Left lung (tissue), 10 donors: ENCODE measurements around the gene HES5. TPM values are rescaled to one million over a fixed set of nuclear protein-coding genes. Genes with fewer than 3 reads are reported as not detected.

Experiments
- ATAC-seq: fragments of 200-7000 bp; cut with Tn5 transposase; one replicate; pipeline ENCODE4 v1.9.1; 2020; ENCODE audit warnings: moderate library complexity
- DNase-seq, 4 donors: peaks; one replicate each; pipeline ENCODE4 v3.0.0-alpha.2; 2013 to 2020
- H3K27ac ChIP-seq, 2 donors: fragments of 200-600 bp; sonication (generic) in 1 of 2; one replicate each; pipeline versions ENCODE4 v1.5.0 to v1.8.0; 2020 to 2021
- H3K27me3 ChIP-seq, 2 donors: fragments of 200-600 bp; sonication (generic) in 1 of 2; one replicate each; pipeline versions ENCODE4 v1.5.0 to v1.8.0; 2020 to 2021
- H3K36me3 ChIP-seq, 2 donors: fragments of 200-600 bp; sonication (generic) in 1 of 2; one replicate each; pipeline versions ENCODE4 v1.5.0 to v1.8.0; 2020 to 2021
- H3K4me1 ChIP-seq, 2 donors: fragments of 200-600 bp; one replicate each; pipeline ENCODE4 v1.8.0; 2021
- H3K4me3 ChIP-seq, 2 donors: fragments of 200-600 bp; sonication (generic) in 1 of 2; one replicate each; pipeline versions ENCODE4 v1.5.0 to v1.8.0; 2020 to 2021; ENCODE audit warnings: mild to moderate bottlenecking in 1 of 2
- H3K9me3 ChIP-seq, 2 donors: fragments of 200-600 bp; sonication (generic) in 1 of 2; one replicate each; pipeline versions ENCODE4 v1.5.0 to v1.8.0; 2020 to 2021
- CTCF ChIP-seq, 2 donors: fragments of 200-600 bp; sonication (generic) in 1 of 2; IDR thresholded peaks; one replicate each; pipeline versions ENCODE4 v1.5.0 to v1.8.0; 2021; ENCODE audit warnings: antibody characterized with exemption in 2 of 2
- intact Hi-C, 2 donors: fragments of 100-400 bp; cut with DNase I; formaldehyde crosslinking; loops; one replicate each; pipeline versions ENCODE4 v1.11.2 to v1.14.2; 2022
- polyA plus RNA-seq, 6 donors: library from polyadenylated mRNA; unstranded; fragments of 120-200 nt; gene quantifications; one replicate each; pipeline ENCODE4 v1.2.1, GENCODE V29; 2013; ENCODE audit not compliant: insufficient read length in 6 of 6
- total RNA-seq, 2 donors: library from RNA; stranded (reverse); fragmentation: NEBNext Ultra II Directional; extraction: Animal tissue kit (Norgen Biotek cat#: 25700); gene quantifications; one replicate each; pipeline ENCODE4 v1.2.1, GENCODE V29; 2021
- donor health status: DM: no; HTN: yes; CAD: no.
- donor health status: DM: no; HTN: no; CAD: no.

HES5 gene
- total and polyA plus RNA-seq, 8 donors: 0.21 to 1.2 (median 0.65) TPM

GRCh38 chr1:2556678-2557481, 26.8 kb upstream of the HES5 start:
- no peak for TF ChIP-seq CTCF (IDR thresholded peaks at IDR 0.05)
- H3K27ac ChIP-seq: peak overlapping the region; percentile 94 to 98
- ATAC-seq (peak; percentile 49), DNase-seq (peak in 2 of 4 donors; percentile 62 to 86)
- intact Hi-C loops: no loop called here
- no peaks in the 10 kb centered on the region for H3K27me3 ChIP-seq
- H3K4me3 ChIP-seq: peak overlapping the region; percentile 68 to 77
- H3K36me3 ChIP-seq: peaks cover 0 to 44% of the 10 kb centered on the region in 2 donors
- peaks cover 12 to 59% of the 10 kb centered on the region in 2 donors for H3K4me1 ChIP-seq
- H3K9me3 ChIP-seq: no peaks in the 10 kb centered on the region

- DNase-seq: peak; percentile 51 to 86 (median 66)
- Histone ChIP-seq H3K27me3 (no peaks in the 10 kb centered on the region), H3K4me3 (peak within 1 kb of the TSS; percentile 68 to 77), H3K4me1 (peaks cover 12 to 59% of the 10 kb centered on the region in 2 donors), H3K36me3 (peaks cover 0 to 37% of the 10 kb centered on the region in 2 donors), H3K9me3 (no peaks in the 10 kb centered on the region), H3K27ac (peak within 1 kb of the TSS; percentile 94 to 98)
- TF ChIP-seq CTCF (IDR thresholded peaks at IDR 0.05): no peak
- peak; percentile 71 for ATAC-seq
- intact Hi-C loops: no loop called here
These were observed 26.2 kb upstream of the HES5 start, which contains the start of gene TNFRSF14 for GRCh38 chr1:2556277-2556677. TNFRSF14 (plus strand) TSS chr1:2556371; CDS start chr1:2556665, 294 bp downstream.

- ATAC-seq: peak; percentile 67
- peak in 3 of 4 donors; percentile 64 to 95 (median 93) for DNase-seq
- Histone ChIP-seq H3K4me1 (peaks cover 12 to 59% of the 10 kb centered on the region in 2 donors), H3K9me3 (no peaks in the 10 kb centered on the region), H3K27ac (peak overlapping the region; percentile 94 to 98), H3K27me3 (no peaks in the 10 kb centered on the region), H3K36me3 (peaks cover 0 to 32% of the 10 kb centered on the region in 2 donors), H3K4me3 (peak overlapping the region; percentile 68 to 77)
- no peak for TF ChIP-seq CTCF (IDR thresholded peaks at IDR 0.05)
- intact Hi-C loops: no loop called here
These were observed 25.7 kb upstream of the HES5 start for GRCh38 chr1:2555634-2556276.

- Histone ChIP-seq H3K27ac (peak overlapping the region; percentile 94 to 98), H3K4me1 (peaks cover 12 to 59% of the 10 kb centered on the region in 2 donors), H3K4me3 (peak overlapping the region in 1 of 2 donors; percentile 77), H3K36me3 (peaks cover 0 to 23% of the 10 kb centered on the region in 2 donors), H3K27me3 (no peaks in the 10 kb centered on the region), H3K9me3 (no peaks in the 10 kb centered on the region)
- peak; percentile 30 to 38 for TF ChIP-seq CTCF (IDR thresholded peaks at IDR 0.05)
- DNase-seq (peak in 2 of 4 donors; percentile 53 to 82), ATAC-seq (peak; percentile 6)
- intact Hi-C loops: no loop called here
These were observed 24.7 kb upstream of the HES5 start for GRCh38 chr1:2554621-2555387.
